Heart left ventricle (tissue), 16 donors: Measurements from ENCODE around the gene DYSF. TPM values are rescaled to one million over a fixed set of nuclear protein-coding genes. Genes with fewer than 3 reads are reported as not detected.

ENCODE experiments used
- ATAC-seq, 4 donors: fragments of 200-7000 bp; cut with Tn5 transposase; one replicate each; pipeline ENCODE4 v1.9.1; 2020 to 2022; ENCODE audit warnings: moderate library complexity in 4 of 4, mild to moderate bottlenecking in 3 of 4, moderate number of reproducible peaks in 1 of 4
- DNase-seq, 5 donors: peaks; one replicate each; pipeline ENCODE4 v3.0.0-alpha.2; 2020
- H3K27ac ChIP-seq, 12 donors: fragments of 200-600 bp; sonication (generic) in 4 of 12; one replicate each; pipeline versions ENCODE4 v1.5.0 to v1.8.0; 2016 to 2022; ENCODE audit warnings: mild to moderate bottlenecking in 2 of 12
- H3K27me3 ChIP-seq, 9 donors: fragments of 200-600 bp; sonication (generic) in 2 of 9; one replicate each; pipeline versions ENCODE4 v1.5.1 to v1.8.0; 2016 to 2022; ENCODE audit warnings: mild to moderate bottlenecking in 3 of 9
- H3K36me3 ChIP-seq, 9 donors: fragments of 200-600 bp; sonication (generic) in 2 of 9; one replicate each; pipeline versions ENCODE4 v1.5.0 to v1.8.0; 2018 to 2022; ENCODE audit warnings: mild to moderate bottlenecking in 2 of 9
- H3K4me1 ChIP-seq, 12 donors: fragments of 200-600 bp; sonication (generic) in 4 of 12; one replicate each; pipeline versions ENCODE4 v1.5.0 to v1.8.0; 2016 to 2022; ENCODE audit warnings: mild to moderate bottlenecking in 3 of 12
- H3K4me3 ChIP-seq, 12 donors: fragments of 200-600 bp; sonication (generic) in 4 of 12; one replicate each; pipeline versions ENCODE4 v1.5.0 to v1.8.0; 2017 to 2022; ENCODE audit warnings: mild to moderate bottlenecking in 9 of 12, moderate library complexity in 4 of 12
- H3K9me3 ChIP-seq, 12 donors: fragments of 200-600 bp; sonication (generic) in 4 of 12; one replicate each; pipeline versions ENCODE4 v1.5.0 to v1.8.0; 2016 to 2022; ENCODE audit warnings: mild to moderate bottlenecking in 1 of 12
- POLR2A ChIP-seq, 2 donors: fragments of 450-650 bp; IDR thresholded peaks; one replicate each; pipeline ENCODE4 v1.6.1; 2017; ENCODE audit warnings: antibody characterized with exemption in 2 of 2, mild to moderate bottlenecking in 2 of 2, moderate library complexity in 2 of 2
- WGBS, 4 donors: extraction: QIAGEN DNeasy Blood & Tissue Kit in 2 of 4; methylation state at CpG; one replicate each; pipeline versions ENCODE4 v1.1.5 to v1.1.7; 2013 to 2018; 5-methylcytosine and 5-hydroxymethylcytosine counted together
- intact Hi-C, 10 donors: fragments of 100-400 bp; cut with DNase I; formaldehyde crosslinking; loops; one replicate each; pipeline versions ENCODE4 v1.11.1 to v1.14.2; 2022
- polyA plus RNA-seq, 2 donors: library from polyadenylated mRNA; stranded (reverse); fragments of 200-250 nt; gene quantifications; one replicate each; pipeline ENCODE4 v1.2.3, GENCODE V29; 2013
- total RNA-seq, 9 donors: library from RNA; depleted of rRNA in 2 of 9; stranded (reverse); fragments of >200 nt in 2 of 9; fragmentation: NEBNext Ultra II Directional in 3 of 9; extraction: Animal tissue kit (Norgen Biotek cat#: 25700) in 3 of 9; gene quantifications; one replicate each; pipeline versions ENCODE4 v1.1.0 to v1.2.4, GENCODE V29; 2016 to 2023
- TF ChIP-seq, protein P1 (sequence below), 12 donors: fragments of 200-600 bp; sonication (generic) in 4 of 12; IDR thresholded peaks; one replicate each; pipeline versions ENCODE4 v1.5.0 to v1.8.0; 2018 to 2022; ENCODE audit warnings: antibody characterized with exemption in 12 of 12, mild to moderate bottlenecking in 5 of 12
- donor health status: ischemic (EF 13 %, LVEDD 7.1; RV severe dilation, severe dysfunction).
- donor health status: healthy with polysubstance abuse.
- donor health status: DM: no; HTN: yes; CAD: no.
- donor health status: DM: no; HTN: no; CAD: no.
- donor health status: ischemic (EF 25% LVEDD 6.9; RV normal size, moderate dysfunction).
- donor health status: ischemic (EF 25% LVEDD 5.7; RV mildly dilated, moderate dysfunction).
- donor health status: healthy.
- donor health status: DM: yes; HTN: yes; CAD: no.
- donor health status: ischemic (EF 35%, LVEDD 5.7; RV mildly dilated, moderate dysfunction).
- donor health status: nonischemic (EF 11% LVEDD 7.7; RV severe dilation, severe dysfunction).
- donor health status: DM: yes; HTN: yes; CAD: no.
- donor health status: PGD.
- donor health status: ischemic (EF 29% LVEDD 5.4; RV normal size, mild dysfunction).
- donor health status: nonischemic (EF 23%, LVEDD 6.1; RV moderate dilation, normal function).

The DYSF gene
- total and polyA plus RNA-seq, 11 donors = 25.5 to 99.9 (median 78.6) TPM

DNA sequence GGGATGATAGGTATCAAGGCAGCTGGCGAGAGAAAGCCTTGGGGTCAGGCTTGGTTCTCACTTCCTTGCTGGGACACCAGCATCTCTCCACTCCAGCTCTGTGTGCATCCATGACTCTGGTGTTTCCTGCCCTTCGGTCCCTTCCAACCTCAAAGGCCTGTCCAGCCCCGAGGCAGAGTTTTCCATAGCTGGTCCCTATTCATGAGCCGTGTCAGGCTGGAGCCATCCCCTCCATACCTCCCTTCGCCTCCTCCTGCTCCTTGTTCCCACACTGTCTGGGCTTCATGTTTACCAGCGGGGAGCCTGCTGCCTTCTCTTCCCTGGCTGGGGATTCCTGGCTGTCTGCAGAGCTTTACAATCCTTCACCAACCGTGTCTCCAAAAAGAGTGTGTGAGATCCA is 51.2 kb downstream of the DYSF start:
- no peaks in the 10 kb centered on the region for H3K9me3 ChIP-seq
- ATAC-seq (no peak), DNase-seq (no peak)
- TF ChIP-seq, protein P1, sequence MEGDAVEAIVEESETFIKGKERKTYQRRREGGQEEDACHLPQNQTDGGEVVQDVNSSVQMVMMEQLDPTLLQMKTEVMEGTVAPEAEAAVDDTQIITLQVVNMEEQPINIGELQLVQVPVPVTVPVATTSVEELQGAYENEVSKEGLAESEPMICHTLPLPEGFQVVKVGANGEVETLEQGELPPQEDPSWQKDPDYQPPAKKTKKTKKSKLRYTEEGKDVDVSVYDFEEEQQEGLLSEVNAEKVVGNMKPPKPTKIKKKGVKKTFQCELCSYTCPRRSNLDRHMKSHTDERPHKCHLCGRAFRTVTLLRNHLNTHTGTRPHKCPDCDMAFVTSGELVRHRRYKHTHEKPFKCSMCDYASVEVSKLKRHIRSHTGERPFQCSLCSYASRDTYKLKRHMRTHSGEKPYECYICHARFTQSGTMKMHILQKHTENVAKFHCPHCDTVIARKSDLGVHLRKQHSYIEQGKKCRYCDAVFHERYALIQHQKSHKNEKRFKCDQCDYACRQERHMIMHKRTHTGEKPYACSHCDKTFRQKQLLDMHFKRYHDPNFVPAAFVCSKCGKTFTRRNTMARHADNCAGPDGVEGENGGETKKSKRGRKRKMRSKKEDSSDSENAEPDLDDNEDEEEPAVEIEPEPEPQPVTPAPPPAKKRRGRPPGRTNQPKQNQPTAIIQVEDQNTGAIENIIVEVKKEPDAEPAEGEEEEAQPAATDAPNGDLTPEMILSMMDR (IDR thresholded peaks at IDR 0.05) = no peak
- no peak for TF ChIP-seq POLR2A (IDR thresholded peaks at IDR 0.05)
- H3K27ac ChIP-seq = peak overlapping the region in 11 of 12 donors; percentile 78 to 94 (median 87)
- H3K36me3 ChIP-seq = no peaks in the 10 kb centered on the region
- H3K4me3 ChIP-seq = no peak overlapping the region
- intact Hi-C loops = loop anchor here in 8 of 10 donors (2.0 to 10.0 kb wide), 7 partner anchors 37 to 350 kb away; no protein-coding TSS in a partner anchor
- H3K4me1 ChIP-seq = peaks cover 36 to 72% (median 60%) of the 10 kb centered on the region in 12 donors
- H3K27me3 ChIP-seq = no peaks in the 10 kb centered on the region
- 81 to 88% (median 85%) methylated on average over 7 of the region's 7 CpGs for WGBS, 4 donors

DNA sequence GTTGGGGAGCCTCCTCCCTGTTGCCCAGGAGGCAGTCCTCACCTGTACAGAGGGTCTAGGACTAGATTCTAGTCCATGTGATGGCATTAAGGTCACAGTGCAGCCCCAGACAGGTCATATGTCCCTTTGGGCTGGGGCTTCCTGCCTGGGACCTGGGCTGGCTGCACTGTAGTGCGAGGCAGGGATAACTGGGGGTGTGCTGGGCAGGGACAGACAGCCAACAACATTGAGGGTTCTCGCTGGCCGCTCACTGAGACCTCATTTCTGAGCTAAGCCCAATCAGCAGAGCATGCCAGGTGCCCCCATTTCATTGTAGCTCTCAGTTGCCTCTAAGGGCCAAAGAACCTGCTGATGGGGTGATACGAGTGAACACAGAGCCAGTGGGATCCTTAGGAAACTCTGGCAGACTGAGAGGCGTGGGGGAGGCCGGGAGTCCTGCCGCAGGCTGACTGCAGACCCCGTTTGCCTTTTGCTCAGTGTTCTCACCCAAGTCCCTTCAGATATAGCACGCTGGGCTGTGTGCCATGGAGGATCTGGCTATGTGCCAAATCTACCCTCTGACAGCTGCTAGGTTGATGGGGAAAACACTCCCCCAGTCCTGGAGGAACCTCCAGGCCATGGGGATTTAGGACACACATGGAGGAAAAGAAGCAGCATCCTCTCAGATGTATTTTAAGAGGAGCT is 51.9 kb downstream of the DYSF start:
- no peaks in the 10 kb centered on the region for H3K27me3 ChIP-seq
- TF ChIP-seq, protein P1 (IDR thresholded peaks at IDR 0.05) = no peak
- TF ChIP-seq POLR2A (IDR thresholded peaks at IDR 0.05) = no peak
- no peaks in the 10 kb centered on the region for H3K36me3 ChIP-seq
- H3K4me1 ChIP-seq = peaks cover 33 to 69% (median 53%) of the 10 kb centered on the region in 12 donors
- intact Hi-C loops = loop anchor here in 7 of 10 donors (2.0 to 10.0 kb wide), 6 partner anchors 38 to 350 kb away; no protein-coding TSS in a partner anchor
- peak overlapping the region in 11 of 12 donors; percentile 78 to 94 (median 87) for H3K27ac ChIP-seq
- DNase-seq (peak in 3 of 5 donors; percentile 51 to 59 (median 51)), ATAC-seq (peak in 3 of 4 donors; percentile 7 to 25 (median 20))
- H3K4me3 ChIP-seq = no peak overlapping the region
- WGBS, 4 donors = 28 to 43% (median 39%) methylated on average over 8 to 9 of the region's 9 CpGs
- H3K9me3 ChIP-seq = no peaks in the 10 kb centered on the region

DNA sequence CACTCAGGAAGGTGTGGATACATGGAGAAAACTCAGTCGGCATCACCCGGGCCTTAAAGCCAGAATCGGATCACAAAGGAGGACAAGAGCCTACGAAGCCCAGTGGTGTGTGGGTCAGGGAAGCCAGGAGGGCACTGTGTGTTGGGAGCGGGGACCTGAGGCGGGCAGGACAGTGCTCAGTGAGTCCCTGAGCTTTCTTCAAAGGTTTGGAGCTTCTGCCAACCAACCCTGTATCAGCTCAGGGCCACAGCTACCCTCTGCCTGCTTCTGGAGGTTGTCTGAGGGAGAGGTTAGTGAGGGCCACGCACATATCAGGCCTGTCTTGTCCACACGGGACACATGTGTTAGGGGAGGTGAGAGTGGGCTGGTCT is 52.4 kb downstream of the DYSF start:
- Histone ChIP-seq H3K36me3 (no peaks in the 10 kb centered on the region), H3K27me3 (no peaks in the 10 kb centered on the region), H3K9me3 (no peaks in the 10 kb centered on the region), H3K4me1 (peaks cover 33 to 66% (median 50%) of the 10 kb centered on the region in 12 donors), H3K27ac (peak overlapping the region in 8 of 12 donors; percentile 79 to 92 (median 88)), H3K4me3 (no peak overlapping the region)
- WGBS, 4 donors = 61 to 70% (median 67%) methylated on average over 8 of the region's 8 CpGs
- intact Hi-C loops = loop anchor here in 7 of 10 donors (2.0 to 10.0 kb wide), 6 partner anchors 39 to 351 kb away; no protein-coding TSS in a partner anchor
- no peak for TF ChIP-seq POLR2A (IDR thresholded peaks at IDR 0.05)
- TF ChIP-seq, protein P1 (IDR thresholded peaks at IDR 0.05) = no peak
- no peak for ATAC-seq
- no peak for DNase-seq
